Measurements from ENCODE around the gene ACBD4.
"Not testable (repeated sequence)": the region's sequence is repeated elsewhere in the genome, so short reads cannot be mapped to it uniquely, and the experiment has no call there.

Gene ACBD4

GRCh38 chr17:45121055-45121454 is 14.4 kb upstream of the ACBD4 start:
- DNase-seq = no peak

GRCh38 chr17:45123076-45123770 is 12.3 kb upstream of the ACBD4 start:
- DNase-seq = no peak

GRCh38 chr17:45123930-45124796 is 11.3 kb upstream of the ACBD4 start:
- no peak for DNase-seq

GRCh38 chr17:45124797-45125122 is 10.7 kb upstream of the ACBD4 start:
- not testable (repeated sequence) for DNase-seq

- no peak for DNase-seq
Observed at GRCh38 chr17:45125509-45125908, 10.0 kb upstream of the ACBD4 start.

GRCh38 chr17:45127207-45127547 is 8.3 kb upstream of the ACBD4 start:
- no peak for DNase-seq

- DNase-seq = no peak
Observed at GRCh38 chr17:45127548-45128300, 7.8 kb upstream of the ACBD4 start.

GRCh38 chr17:45128331-45128730 is 7.2 kb upstream of the ACBD4 start:
- DNase-seq = no peak

GRCh38 chr17:45128989-45129388 is 6.5 kb upstream of the ACBD4 start:
- DNase-seq = no peak

- DNase-seq = no peak
Observed at GRCh38 chr17:45129426-45129939, 6.0 kb upstream of the ACBD4 start.

- no peak for DNase-seq
Observed at GRCh38 chr17:45129940-45130680, 5.4 kb upstream of the ACBD4 start.

- DNase-seq = no peak
Observed at GRCh38 chr17:45130681-45131615, 4.5 kb upstream of the ACBD4 start.

- no peak for DNase-seq
Observed at GRCh38 chr17:45131616-45132319, 3.7 kb upstream of the ACBD4 start.

- DNase-seq = no peak
Observed at GRCh38 chr17:45132320-45132571, 3.2 kb upstream of the ACBD4 start, which contains the start of gene PLCD3. PLCD3 (minus strand) TSS chr17:45132515; CDS start chr17:45132410, 105 bp downstream.

- peak; percentile 69 for DNase-seq
Observed at GRCh38 chr17:45132572-45133463, 2.7 kb upstream of the ACBD4 start.

- DNase-seq = no peak
Observed at GRCh38 chr17:45135978-45136791, 698 bp downstream of the ACBD4 start.

- DNase-seq = no peak
Observed at GRCh38 chr17:45136846-45137560, 1.5 kb downstream of the ACBD4 start.

GRCh38 chr17:45137561-45138305 is 2.2 kb downstream of the ACBD4 start:
- DNase-seq = no peak
